Umbilical cord (tissue), 2 donors: ENCODE measurements around the gene S100A2. TPM values are rescaled to one million over a fixed set of nuclear protein-coding genes. Genes with fewer than 3 reads are reported as not detected.

Source experiments
- DNase-seq: peaks from one replicate; pipeline ENCODE4 v3.0.0-alpha.2; 2015; ENCODE audit warnings: low spot score
- total RNA-seq: library from RNA; depleted of rRNA; stranded (reverse); fragments of >200 nt; gene quantifications from one replicate; pipeline ENCODE4 v1.2.3, GENCODE V29; 2014; ENCODE audit warnings: low replicate concordance; ENCODE audit not compliant: insufficient read depth

Gene S100A2
- 20.7 TPM for total RNA-seq

DNA sequence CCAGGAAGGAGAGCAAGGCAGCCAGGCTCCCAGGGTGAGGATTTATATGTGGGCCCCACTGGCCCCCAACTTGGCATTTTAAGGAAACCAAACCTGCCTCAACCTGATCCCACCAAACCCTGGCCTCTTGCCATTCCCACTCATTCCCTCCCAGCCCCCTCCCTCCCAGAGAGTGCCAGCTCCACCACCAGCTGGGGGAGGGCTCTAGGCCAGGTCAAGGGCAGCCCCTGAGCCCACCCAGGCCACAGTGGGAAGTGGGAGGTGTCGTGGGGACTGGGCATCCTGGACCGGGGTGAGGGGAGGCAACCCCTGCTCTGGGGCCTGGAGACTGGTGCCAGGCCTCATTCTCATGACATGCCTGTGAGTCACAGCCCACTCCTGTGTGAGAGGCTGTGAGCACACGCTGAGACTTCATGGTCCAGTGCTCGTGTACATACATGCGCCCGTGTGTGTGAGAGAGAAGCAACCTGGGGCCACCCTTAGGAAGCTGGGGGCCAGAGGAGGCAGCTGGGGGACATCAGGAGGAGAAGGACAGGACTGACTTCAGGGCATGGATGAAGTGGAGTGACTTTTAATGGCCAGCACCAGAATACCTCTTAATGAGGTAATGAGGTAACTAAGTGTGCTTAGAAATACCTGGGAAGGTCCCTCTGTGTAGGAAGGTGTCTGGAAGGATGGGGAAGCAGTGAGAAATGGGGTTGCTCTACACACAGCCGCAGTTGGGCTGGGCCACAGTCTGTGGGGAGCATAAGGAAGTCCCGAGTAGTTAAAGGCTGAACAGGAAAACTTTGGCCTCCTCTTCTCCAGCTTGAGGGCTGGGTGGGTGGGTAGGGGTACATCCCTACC is at the start of gene S100A2:
Gene S100A2 (minus strand): TSS at position 316 of the 846 bp plus-strand sequence. CDS start 1,967 bp downstream, outside the sequence.
- DNase-seq, result peak; percentile 75

DNA sequence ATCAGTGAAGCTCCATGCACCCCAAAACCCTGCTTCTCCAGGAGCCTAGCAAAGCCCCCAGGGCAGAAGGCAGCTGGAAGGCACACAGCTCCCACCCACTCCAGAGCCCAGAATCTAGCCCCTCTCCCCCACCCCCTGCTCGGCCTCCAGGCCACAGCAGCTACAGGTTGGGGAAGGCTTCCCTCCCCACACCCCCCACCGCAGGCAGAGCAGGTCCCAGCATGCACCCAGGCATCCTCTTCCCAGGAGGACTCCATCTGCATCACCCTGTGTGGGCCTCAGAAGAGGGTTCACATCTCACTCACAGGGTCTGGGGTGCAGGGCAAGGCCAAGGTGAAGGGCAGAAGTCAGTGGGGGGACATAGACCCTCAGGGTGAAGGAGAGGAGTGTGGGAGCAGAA is 49.8 kb upstream of the S100A2 start:
- no peak for DNase-seq

GRCh38 chr1:153614906-153615305 is 49.3 kb upstream of the S100A2 start:
- DNase-seq, result no peak

GRCh38 chr1:153614189-153614900 is 48.7 kb upstream of the S100A2 start:
- no peak for DNase-seq

- no peak for DNase-seq
Measured at GRCh38 chr1:153613406-153613805, 47.8 kb upstream of the S100A2 start.

DNA sequence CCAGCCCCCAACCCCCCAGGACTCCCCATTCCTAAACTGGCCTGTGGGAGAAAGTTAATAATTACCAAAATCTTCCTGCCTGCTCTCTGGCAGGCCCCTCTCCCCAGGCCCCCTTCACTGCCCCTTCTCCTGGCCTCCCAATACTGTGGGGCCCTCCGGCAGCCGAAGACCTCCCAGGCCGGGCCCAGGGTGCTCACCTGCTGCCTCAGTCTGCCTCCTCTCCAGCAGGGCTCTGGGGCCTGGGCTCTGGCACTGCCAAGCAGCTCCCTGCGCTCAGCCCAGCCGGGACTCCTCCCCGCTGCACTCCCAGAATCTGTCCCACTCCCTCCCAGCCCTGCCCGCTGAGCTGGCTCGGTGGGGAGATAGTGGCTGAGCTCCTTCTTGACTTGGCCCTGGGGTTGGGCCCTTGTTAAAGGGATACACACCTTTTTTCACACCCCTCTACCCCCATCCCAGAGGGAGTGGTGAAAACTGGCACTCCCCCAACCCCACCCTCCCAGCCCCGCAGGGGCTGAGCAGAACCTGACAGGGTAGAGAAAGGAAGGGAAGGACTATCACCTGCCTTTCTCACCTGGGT is 47.2 kb upstream of the S100A2 start, which contains the start of gene S100A16:
Gene S100A16 (minus strand): TSS at position 383 of the 577 bp plus-strand sequence. CDS start 4,986 bp downstream, outside the sequence.
- DNase-seq, result peak; percentile 89

DNA sequence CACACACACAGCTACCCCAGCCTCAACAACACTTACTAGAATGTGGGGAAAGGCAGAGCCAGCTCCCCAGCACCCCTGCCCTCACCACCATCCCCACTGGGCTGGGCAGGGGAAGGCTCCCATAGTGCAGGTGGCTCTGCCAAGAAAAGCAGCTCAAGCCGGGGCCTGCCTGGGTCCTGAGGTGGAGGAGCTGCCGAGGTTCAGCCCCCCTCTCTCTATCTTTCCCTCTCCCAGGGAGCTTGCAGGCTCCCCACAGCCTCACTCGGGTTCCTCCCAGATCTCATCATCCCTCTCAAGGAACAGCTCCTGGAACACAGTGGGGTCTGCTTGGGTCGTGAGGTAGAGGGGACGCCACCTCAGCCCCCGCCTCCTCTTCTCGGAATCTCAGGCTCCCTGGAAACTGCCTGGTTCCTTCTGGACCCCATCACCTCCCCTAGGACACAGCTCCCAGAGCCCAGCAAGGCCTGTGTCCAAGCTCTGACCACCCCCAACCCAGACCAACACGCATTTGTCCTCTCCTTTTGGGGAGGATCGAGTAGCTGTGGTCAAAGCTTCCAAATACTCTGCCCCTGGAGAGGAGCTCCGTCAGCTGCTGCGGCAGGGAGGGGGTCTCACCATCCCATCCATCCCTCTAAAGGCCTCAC is 46.6 kb upstream of the S100A2 start:
- DNase-seq, result peak; percentile 30

GRCh38 chr1:153611356-153611755 is 45.7 kb upstream of the S100A2 start:
- DNase-seq, result no peak

GRCh38 chr1:153610811-153611301 is 45.2 kb upstream of the S100A2 start:
- DNase-seq, result no peak

- no peak for DNase-seq
Measured at GRCh38 chr1:153610334-153610733, 44.7 kb upstream of the S100A2 start.

DNA sequence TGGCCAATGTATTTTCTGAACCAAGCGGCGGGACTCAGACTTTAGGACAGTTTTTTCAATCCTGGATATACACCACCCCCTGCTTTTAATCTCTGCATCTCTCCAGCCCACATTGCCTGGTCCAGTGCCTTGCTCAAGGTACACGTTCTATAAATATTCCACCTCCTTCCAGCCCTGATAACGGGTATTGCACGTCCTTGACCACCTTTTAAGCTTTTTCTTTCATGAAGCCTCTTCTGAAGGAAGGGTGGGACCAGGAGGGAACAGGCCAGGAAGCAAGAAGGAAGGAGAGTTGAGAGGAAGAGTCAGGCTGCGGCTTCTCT is 43.9 kb upstream of the S100A2 start:
- DNase-seq, result no peak

DNA sequence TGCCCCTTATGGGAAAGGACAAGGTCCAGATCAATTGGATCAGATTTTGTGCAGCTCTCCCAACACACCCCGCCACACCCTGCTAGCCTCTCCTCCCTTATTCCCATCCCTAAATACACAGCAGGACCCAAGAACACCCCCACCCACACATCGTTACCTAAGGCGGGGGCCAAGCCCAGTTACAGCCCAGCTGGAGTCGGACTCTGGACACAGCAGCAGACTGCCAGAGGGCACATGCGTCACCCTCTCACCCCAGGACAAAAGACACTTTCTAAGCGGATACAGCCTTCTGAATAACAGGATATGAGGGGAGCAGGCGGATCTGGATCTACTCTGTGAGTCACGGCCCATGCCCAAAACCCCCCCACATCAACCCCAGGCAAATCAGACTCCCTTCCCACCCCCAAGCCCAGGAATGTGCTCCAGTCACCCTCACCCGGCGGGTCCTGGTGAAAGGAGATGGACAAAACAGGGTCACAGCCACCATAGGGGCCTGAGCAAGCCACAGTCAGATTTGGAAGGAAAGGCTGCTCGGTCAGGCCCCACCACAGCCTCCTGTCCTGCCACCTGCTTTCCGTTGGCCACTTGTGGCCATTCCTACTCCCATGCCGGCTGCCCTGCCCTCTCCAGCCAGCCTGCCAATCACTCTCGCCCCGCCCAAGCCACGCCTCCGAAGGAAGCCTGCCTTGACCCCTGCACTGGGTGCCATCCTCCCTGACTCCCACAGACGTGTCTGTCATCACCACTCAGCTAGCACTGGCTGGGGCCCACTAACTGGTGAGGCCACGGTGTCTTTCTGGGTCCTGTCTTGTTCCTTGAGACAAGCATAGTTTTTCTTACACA is 43.3 kb upstream of the S100A2 start:
- DNase-seq, result peak; percentile 68

DNA sequence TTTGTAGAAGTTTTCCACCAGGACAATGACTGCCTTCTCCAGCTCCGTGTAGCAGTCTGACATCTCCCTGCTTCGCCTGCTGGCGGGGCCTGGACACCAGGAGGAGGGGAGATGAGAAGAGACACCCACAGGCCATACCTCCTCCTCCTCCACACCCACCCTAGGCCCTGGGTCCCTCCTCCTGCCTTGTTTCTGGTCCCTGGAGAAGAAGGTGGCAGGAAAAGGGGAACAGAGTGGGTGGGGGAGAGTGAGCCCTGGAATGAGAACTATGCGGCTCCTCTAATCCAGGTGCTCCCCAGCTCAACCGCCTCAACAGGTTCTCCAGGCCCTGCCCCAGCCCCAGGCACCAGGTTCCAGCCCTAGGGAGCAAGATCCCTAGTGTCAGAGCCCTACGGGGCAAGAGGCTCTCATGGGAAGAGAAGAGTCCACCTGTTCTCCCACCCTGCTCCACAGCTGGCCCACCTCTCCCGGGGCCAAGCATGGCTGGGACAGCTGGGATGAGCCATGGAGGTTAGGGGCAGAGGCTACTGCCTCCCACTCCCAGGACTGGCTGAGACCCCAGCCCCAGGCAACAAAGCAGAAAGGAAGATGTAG is 42.5 kb upstream of the S100A2 start:
- peak; percentile 48 for DNase-seq

DNA sequence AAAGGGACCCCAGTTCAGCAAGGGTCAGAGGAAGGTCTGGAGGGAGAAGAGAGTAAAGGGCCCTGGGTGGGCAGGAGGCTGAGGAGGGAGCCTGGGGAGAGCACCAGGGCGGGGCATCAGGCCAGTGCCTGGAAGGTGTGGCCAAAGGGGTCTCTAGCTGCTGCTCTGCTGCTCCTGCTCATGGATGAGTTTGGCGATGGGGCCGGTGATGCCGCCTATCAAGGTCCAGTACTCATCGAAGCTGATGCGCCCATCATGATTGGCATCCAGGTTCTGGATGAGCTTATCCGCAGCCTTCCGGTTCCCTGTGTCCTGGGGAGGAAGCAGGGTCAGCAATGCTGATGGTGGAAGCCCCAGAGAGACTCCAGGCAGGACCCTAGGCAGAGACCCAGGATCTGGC is 41.7 kb upstream of the S100A2 start:
- DNase-seq, result no peak

- DNase-seq, result no peak
Measured at GRCh38 chr1:153606194-153606593, 40.5 kb upstream of the S100A2 start.

DNA sequence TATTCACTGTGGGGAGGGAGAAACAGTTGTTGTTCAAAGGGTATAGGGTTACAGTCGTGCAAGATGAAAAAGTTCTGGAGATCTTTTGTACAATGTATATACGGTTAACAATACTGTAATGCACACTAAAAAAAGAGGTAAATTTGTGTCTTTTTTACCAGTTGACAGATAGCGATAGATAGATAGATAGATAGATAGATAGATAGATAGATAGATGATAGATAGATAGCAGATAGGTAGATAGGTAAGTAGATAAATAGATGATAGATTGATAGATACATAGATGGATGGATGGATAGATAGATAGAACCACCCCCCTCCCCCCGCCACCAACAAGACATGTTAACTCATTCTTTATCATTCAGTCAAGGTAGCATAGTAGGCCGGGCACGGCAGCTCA is 37.1 kb upstream of the S100A2 start:
- DNase-seq, result no peak

DNA sequence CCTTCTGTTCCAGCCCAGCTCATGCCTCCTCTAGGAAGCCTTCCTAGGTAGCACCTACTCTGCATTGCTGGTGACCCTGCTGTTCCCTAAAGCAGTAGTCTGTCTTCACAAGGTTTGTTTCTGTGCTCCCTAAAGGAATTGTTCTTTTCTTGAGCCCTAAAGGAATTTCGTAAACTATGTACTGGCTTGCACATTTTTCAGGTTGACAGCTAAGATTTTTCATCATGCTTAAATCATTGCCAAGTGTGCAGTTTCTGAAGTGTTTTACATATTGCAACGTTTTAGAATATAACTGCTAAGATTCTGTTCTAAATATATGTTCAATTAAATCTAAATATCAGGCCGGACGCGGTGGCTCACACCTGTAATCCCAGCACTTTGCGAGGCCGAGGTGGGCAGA is 34.2 kb upstream of the S100A2 start:
- DNase-seq, result no peak

DNA sequence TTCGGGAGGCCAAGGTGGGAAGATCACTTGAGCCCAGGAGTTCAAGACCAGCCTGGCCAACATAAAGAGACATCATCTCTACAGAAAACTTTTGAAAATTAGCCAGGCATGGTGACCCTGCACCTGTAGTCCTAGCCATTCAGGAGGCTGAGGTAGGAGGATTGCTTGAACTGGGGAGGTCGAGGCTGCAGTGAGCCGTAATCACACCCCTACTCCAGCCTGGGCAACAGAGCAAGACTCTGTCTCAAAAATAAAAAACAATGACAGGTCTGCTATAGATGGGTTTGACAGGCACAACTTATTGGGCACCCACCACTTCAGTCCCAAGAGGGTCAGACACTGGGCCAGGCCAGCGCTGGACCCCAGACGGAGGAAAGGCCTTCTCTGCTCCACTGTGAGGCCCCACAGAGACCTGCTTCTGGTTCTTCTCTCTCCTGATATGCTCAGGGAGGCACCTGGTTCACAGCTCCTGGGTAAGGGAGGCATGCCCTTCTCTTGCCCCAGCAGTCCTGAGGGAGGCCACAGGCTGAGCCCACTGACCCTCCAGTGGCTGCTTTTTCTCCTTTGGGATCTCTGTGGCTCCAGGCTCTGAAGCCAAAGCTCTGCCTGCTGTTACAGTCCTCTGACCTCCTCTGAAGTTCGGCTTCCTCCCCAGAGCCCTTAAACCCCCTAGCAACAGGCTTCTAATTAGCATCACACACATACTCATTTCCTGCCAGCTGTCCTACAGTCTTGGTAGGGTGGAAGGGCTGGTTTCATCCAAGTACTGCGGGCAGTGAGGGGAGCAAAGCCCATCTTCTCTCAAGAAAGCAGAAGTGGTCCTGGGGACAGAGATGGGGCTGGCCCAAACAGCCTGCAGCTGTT is 32.9 kb upstream of the S100A2 start:
- no peak for DNase-seq

- no peak for DNase-seq
Measured at GRCh38 chr1:153597206-153597605, 31.6 kb upstream of the S100A2 start.

DNA sequence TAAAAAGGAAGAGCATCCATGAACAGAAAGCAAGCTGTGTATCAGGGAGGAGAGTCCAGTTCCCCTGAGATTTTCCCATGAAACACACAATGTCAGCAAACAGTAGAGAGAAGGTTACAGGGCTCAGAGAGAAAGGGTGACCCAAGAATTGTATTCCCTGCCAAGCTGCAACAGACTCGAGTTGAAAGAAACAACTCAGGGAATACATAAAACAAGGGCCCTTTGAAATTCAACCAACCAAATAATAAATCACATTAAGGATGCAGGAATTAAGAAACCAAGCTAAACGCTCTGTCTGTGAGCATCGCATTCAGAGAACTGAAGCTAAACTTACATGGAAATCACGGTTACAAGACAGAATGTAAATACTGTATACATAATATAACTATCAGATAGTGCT is 27.1 kb upstream of the S100A2 start:
- no peak for DNase-seq
